WERI-Rb-1 (cell line): ENCODE measurements around the gene PCDHA8.
"Not testable (repeated sequence)": the region's sequence is repeated elsewhere in the genome, so short reads cannot be mapped to it uniquely, and the experiment has no call there.

Source experiments
- DNase-seq: peaks from one replicate; pipeline ENCODE4 v3.0.0-alpha.2; 2020
- H3K27ac ChIP-seq: fragments of 250-450 bp; sonication (Bioruptor Pico); 2 replicates; pipeline ENCODE4 v1.5.1; 2020; ENCODE audit warnings: mild to moderate bottlenecking, moderate library complexity
- H3K27me3 ChIP-seq: fragments of 250-450 bp; sonication (Bioruptor Pico); 2 replicates; pipeline ENCODE4 v1.5.1; 2021; ENCODE audit warnings: mild to moderate bottlenecking, low read depth, moderate library complexity; ENCODE audit not compliant: insufficient read depth, severe bottlenecking
- H3K36me3 ChIP-seq: fragments of 250-450 bp; sonication (Bioruptor Pico); 2 replicates; pipeline ENCODE4 v1.5.1; 2020; ENCODE audit warnings: mild to moderate bottlenecking, moderate library complexity
- H3K4me3 ChIP-seq: 2 replicates; pipeline ENCODE4 v1.5.1; 2011; ENCODE audit warnings: low read depth, mild to moderate bottlenecking, control low read depth, low read length
- H3K9me3 ChIP-seq: fragments of 250-450 bp; sonication (Bioruptor Pico); 2 replicates; pipeline ENCODE4 v1.5.1; 2021; ENCODE audit warnings: mild to moderate bottlenecking, moderate library complexity; ENCODE audit not compliant: severe bottlenecking
- TF ChIP-seq, protein P1 (sequence below): IDR thresholded peaks from 2 replicates; pipeline ENCODE4 v1.5.1; 2011; ENCODE audit warnings: low read depth, mild to moderate bottlenecking, control low read depth, inconsistent platforms, low read length

The PCDHA8 gene

DNA sequence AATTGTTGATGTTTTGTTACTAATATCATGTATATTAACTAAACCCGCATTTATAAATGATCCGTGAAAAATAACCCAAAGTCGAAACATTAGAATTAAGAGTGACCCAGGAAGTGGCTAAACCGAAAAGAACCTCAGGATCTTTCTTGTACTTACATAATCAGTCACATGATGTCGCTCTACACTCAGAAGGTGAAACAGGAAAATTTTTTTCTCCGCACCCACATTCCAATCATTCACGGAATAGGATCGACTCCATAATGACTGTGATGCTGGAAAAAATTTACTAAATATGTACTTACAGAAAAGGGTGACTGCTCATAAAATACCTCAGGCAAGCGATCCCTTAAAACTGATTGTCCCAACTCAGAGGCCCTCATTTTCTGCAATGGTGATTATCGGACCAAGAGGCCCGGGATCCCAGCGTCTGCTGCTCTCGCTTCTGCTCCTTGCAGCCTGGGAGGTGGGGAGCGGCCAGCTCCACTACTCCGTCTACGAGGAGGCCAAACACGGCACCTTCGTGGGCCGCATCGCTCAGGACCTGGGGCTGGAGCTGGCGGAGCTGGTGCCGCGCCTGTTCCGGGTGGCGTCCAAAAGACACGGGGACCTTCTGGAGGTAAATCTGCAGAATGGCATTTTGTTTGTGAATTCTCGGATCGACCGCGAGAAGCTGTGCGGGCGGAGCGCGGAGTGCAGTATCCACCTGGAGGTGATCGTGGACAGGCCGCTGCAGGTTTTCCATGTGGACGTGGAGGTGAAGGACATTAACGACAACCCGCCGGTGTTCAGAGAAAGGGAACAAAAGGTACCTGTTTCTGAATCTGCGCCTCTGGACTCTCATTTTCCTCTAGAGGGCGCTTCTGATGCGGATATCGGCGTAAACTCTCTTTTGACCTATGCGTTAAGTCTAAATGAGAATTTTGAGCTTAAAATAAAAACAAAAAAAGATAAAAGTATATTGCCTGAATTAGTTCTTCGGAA lies 34.4 kb downstream of the PCDHA8 start, which contains the start of gene PCDHA12:
TSS of gene PCDHA12 (plus strand) at position 224 of the 981 bp plus-strand sequence. CDS start at position 389, 165 bp downstream.
- DNase-seq = peak; percentile 47
- H3K9me3 ChIP-seq = no peaks in the 10 kb centered on the region
- H3K4me3 ChIP-seq = peak within 1 kb of the TSS; percentile 60
- no peaks in the 10 kb centered on the region for H3K27me3 ChIP-seq
- H3K36me3 ChIP-seq = peaks cover 16% of the 10 kb centered on the region
- H3K27ac ChIP-seq = peak within 1 kb of the TSS; percentile 57
- TF ChIP-seq, protein P1, sequence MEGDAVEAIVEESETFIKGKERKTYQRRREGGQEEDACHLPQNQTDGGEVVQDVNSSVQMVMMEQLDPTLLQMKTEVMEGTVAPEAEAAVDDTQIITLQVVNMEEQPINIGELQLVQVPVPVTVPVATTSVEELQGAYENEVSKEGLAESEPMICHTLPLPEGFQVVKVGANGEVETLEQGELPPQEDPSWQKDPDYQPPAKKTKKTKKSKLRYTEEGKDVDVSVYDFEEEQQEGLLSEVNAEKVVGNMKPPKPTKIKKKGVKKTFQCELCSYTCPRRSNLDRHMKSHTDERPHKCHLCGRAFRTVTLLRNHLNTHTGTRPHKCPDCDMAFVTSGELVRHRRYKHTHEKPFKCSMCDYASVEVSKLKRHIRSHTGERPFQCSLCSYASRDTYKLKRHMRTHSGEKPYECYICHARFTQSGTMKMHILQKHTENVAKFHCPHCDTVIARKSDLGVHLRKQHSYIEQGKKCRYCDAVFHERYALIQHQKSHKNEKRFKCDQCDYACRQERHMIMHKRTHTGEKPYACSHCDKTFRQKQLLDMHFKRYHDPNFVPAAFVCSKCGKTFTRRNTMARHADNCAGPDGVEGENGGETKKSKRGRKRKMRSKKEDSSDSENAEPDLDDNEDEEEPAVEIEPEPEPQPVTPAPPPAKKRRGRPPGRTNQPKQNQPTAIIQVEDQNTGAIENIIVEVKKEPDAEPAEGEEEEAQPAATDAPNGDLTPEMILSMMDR = peak; percentile 52; the same call in 1 of the 2 replicates

DNA sequence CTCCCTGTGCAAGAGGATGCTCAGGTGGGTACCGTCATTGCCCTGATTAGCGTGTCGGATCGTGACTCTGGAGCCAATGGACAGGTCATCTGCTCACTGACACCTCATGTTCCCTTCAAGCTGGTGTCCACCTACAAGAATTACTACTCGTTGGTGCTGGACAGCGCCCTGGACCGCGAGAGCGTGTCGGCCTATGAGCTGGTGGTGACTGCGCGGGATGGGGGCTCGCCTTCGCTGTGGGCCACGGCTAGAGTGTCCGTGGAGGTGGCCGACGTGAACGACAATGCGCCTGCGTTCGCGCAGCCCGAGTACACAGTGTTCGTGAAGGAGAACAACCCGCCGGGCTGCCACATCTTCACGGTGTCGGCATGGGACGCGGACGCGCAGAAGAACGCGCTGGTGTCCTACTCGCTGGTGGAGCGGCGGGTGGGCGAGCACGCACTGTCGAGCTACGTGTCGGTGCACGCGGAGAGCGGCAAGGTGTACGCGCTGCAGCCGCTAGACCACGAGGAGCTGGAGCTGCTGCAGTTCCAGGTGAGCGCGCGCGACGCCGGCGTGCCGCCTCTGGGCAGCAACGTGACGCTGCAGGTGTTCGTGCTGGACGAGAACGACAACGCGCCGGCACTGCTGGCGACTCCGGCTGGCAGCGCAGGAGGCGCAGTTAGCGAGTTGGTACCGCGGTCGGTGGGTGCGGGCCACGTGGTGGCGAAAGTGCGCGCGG lies 35.7 kb downstream of the PCDHA8 start:
- not testable (repeated sequence) for H3K9me3 ChIP-seq, H3K4me3 ChIP-seq, H3K27ac ChIP-seq, H3K36me3 ChIP-seq, DNase-seq, H3K27me3 ChIP-seq

DNA sequence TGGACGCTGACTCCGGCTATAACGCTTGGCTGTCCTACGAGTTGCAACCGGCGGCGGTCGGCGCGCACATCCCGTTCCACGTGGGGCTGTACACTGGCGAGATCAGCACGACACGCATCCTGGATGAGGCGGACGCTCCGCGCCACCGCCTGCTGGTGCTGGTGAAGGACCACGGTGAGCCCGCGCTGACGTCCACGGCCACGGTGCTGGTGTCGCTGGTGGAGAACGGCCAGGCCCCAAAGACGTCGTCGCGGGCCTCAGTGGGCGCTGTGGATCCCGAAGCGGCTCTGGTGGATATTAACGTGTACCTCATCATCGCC lies 36.2 kb downstream of the PCDHA8 start:
- Histone ChIP-seq H3K4me3 (no peak overlapping the region), H3K27me3 (no peaks in the 10 kb centered on the region), H3K36me3 (peaks cover 10% of the 10 kb centered on the region), H3K27ac (no peak overlapping the region), H3K9me3 (no peaks in the 10 kb centered on the region)
- TF ChIP-seq, protein P1 = no peak
- no peak for DNase-seq

DNA sequence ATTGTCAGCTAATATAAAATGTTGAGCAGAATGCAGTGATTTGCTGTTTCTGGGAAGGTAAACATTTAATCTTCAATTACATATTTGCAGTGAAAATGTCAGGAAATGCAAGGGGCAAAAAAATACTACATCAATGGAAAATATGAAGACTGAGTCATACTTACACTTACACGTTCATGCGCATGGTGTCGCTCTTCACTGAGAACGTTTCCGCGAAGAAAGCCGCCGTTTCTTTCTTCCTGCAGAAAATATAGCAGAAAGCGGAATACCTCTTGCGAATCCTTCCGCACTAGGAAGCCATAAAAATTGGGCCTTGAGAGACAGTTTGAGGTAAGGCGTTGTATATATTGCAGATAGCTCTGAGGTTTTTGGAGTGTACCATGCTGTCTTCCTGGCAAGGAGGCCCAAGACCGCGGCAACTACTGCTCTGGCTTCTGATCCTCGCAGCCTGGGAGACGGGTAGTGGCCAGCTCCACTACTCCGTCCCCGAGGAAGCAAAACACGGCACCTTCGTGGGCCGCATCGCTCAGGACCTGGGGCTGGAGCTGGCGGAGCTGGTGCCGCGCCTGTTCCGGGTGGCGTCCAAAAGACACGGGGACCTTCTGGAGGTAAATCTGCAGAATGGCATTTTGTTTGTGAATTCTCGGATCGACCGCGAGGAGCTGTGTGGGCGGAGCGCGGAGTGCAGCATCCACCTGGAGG lies 41.1 kb downstream of the PCDHA8 start, which contains the start of gene PCDHA13:
TSS of gene PCDHA13 (plus strand) at position 236 of the 702 bp plus-strand sequence. CDS start at position 381, 145 bp downstream.
- H3K27me3 ChIP-seq = no peaks in the 10 kb centered on the region
- peak; percentile 62 for DNase-seq
- H3K9me3 ChIP-seq = no peaks in the 10 kb centered on the region
- no peaks in the 10 kb centered on the region; the same call in none of the 2 replicates for H3K36me3 ChIP-seq
- TF ChIP-seq, protein P1 = peak; percentile 67
- peak within 1 kb of the TSS; percentile 56 for H3K4me3 ChIP-seq
- peak within 1 kb of the TSS; percentile 55 for H3K27ac ChIP-seq

DNA sequence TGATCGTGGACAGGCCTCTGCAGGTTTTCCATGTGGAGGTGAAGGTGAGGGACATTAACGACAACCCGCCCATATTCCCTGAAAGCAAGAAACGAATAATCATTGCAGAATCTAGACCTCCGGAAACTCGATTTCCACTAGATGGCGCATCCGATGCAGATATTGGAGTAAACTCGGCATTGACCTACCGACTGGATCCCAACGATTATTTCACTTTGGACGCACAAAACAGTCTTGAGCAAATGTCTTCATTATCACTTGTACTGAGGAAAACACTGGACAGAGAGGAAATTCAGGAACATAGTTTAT lies 41.6 kb downstream of the PCDHA8 start:
- Histone ChIP-seq H3K9me3 (no peaks in the 10 kb centered on the region), H3K4me3 (peak overlapping the region; percentile 56), H3K36me3 (no peaks in the 10 kb centered on the region; the same call in none of the 2 replicates), H3K27me3 (no peaks in the 10 kb centered on the region), H3K27ac (peak overlapping the region; percentile 55)
- TF ChIP-seq, protein P1 = peak; percentile 68
- DNase-seq = peak; percentile 79
